ENCODE data around the gene OR2M2.

OR2M2 gene
- long read RNA-seq, donor 1 = 0 reads
- long read RNA-seq, donor 2 = 0 reads
- long read RNA-seq, donor 3 = 0 reads
- long read RNA-seq, donor 4 = 0 reads
- long read RNA-seq, donor 5 = 0 reads
- long read RNA-seq, donor 6 = 0 reads
- long read RNA-seq, donor 7 = 0 reads
- long read RNA-seq, donor 8 = 0 reads

- DNase-seq = no peak
Measured at GRCh38 chr1:248174521-248174920, at the start of gene OR2M2. Gene OR2M2, plus strand, starts transcription at chr1:248174821. Its CDS starts 5,165 bp downstream, at chr1:248179986.

GRCh38 chr1:248127653-248128052, 47.0 kb upstream of the OR2M2 start:
- no peak for DNase-seq

GRCh38 chr1:248136811-248137210, 37.8 kb upstream of the OR2M2 start:
- DNase-seq = no peak

- no peak for DNase-seq
Measured at GRCh38 chr1:248140846-248141245, 33.8 kb upstream of the OR2M2 start.

GRCh38 chr1:248143311-248143710, 31.3 kb upstream of the OR2M2 start:
- no peak for DNase-seq

GRCh38 chr1:248144513-248145198, 30.0 kb upstream of the OR2M2 start, which contains the start of gene OR2M5:
Gene OR2M5, plus strand, starts transcription at chr1:248145148. Its CDS starts 0 bp downstream, at chr1:248145148.
- no peak for DNase-seq

GRCh38 chr1:248152056-248152827, 22.4 kb upstream of the OR2M2 start:
- no peak for DNase-seq

- no peak for DNase-seq
Measured at GRCh38 chr1:248155927-248156326, 18.7 kb upstream of the OR2M2 start.

GRCh38 chr1:248158758-248159157, 15.9 kb upstream of the OR2M2 start:
- DNase-seq = no peak

GRCh38 chr1:248164031-248164430, 10.6 kb upstream of the OR2M2 start:
- no peak for DNase-seq

GRCh38 chr1:248165186-248165585, 9.4 kb upstream of the OR2M2 start:
- DNase-seq = no peak

- DNase-seq = no peak
Measured at GRCh38 chr1:248183996-248184395, 9.4 kb downstream of the OR2M2 start.

GRCh38 chr1:248187363-248187762, 12.7 kb downstream of the OR2M2 start:
- DNase-seq = no peak

GRCh38 chr1:248189026-248189425, 14.4 kb downstream of the OR2M2 start:
- DNase-seq = no peak

GRCh38 chr1:248194117-248194516, 19.5 kb downstream of the OR2M2 start:
- DNase-seq = no peak

GRCh38 chr1:248196965-248197364, 22.3 kb downstream of the OR2M2 start, which contains the start of gene OR2M3:
Gene OR2M3, plus strand, starts transcription at chr1:248197265. Its CDS starts 5,803 bp downstream, at chr1:248203068.
- no peak for DNase-seq

- DNase-seq = no peak
Measured at GRCh38 chr1:248215880-248216279, 41.3 kb downstream of the OR2M2 start.

- no peak for DNase-seq
Measured at GRCh38 chr1:248225537-248225936, 50.9 kb downstream of the OR2M2 start.

GRCh38 chr1:248229360-248229908, 54.8 kb downstream of the OR2M2 start:
- DNase-seq = no peak
